Liver (tissue), 9 donors: Measurements from ENCODE around the gene PARVB. TPM values are rescaled to one million over a fixed set of nuclear protein-coding genes. Genes with fewer than 3 reads are reported as not detected.

Experiments
- DNase-seq: peaks from one replicate; pipeline ENCODE4 v3.0.0-alpha.2; 2017; ENCODE audit warnings: low spot score
- H3K27ac ChIP-seq, 2 donors: one replicate each; pipeline ENCODE4 v1.7.0; 2013; ENCODE audit warnings: inconsistent platforms in 2 of 2, low read length in 2 of 2, control low read depth in 1 of 2, low read depth in 1 of 2, mild to moderate bottlenecking in 1 of 2
- H3K27me3 ChIP-seq, 4 donors: one replicate each; pipeline versions ENCODE4 v1.6.1 to v1.7.0; 2013; ENCODE audit warnings: low read length in 3 of 4, inconsistent platforms in 1 of 4, mild to moderate bottlenecking in 1 of 4, moderate library complexity in 1 of 4; ENCODE audit not compliant: control insufficient read depth in 4 of 4, insufficient read depth in 4 of 4
- H3K36me3 ChIP-seq, 4 donors: one replicate each; pipeline versions ENCODE4 v1.6.1 to v1.7.0; 2013; ENCODE audit warnings: low read length in 3 of 4, mild to moderate bottlenecking in 3 of 4, low read depth in 1 of 4, moderate library complexity in 1 of 4; ENCODE audit not compliant: control insufficient read depth in 4 of 4, insufficient read depth in 3 of 4
- H3K4me1 ChIP-seq, 4 donors: one replicate each; pipeline versions ENCODE4 v1.6.1 to v1.7.0; 2013; ENCODE audit warnings: low read length in 3 of 4, mild to moderate bottlenecking in 3 of 4, moderate library complexity in 1 of 4; ENCODE audit not compliant: control insufficient read depth in 4 of 4, insufficient read depth in 4 of 4
- H3K4me3 ChIP-seq, 3 donors: one replicate each; pipeline versions ENCODE4 v1.6.1 to v1.7.0; 2013; ENCODE audit warnings: low read length in 3 of 3, control low read depth in 1 of 3, low read depth in 1 of 3, mild to moderate bottlenecking in 1 of 3
- H3K9ac ChIP-seq, 2 donors: one replicate each; pipeline ENCODE4 v1.7.0; 2013; ENCODE audit warnings: low read length in 2 of 2, mild to moderate bottlenecking in 2 of 2, moderate library complexity in 2 of 2, control low read depth in 1 of 2, low read depth in 1 of 2
- H3K9me3 ChIP-seq, 4 donors: one replicate each; pipeline versions ENCODE4 v1.6.1 to v1.7.0; 2013; ENCODE audit warnings: low read length in 3 of 4; ENCODE audit not compliant: control insufficient read depth in 4 of 4
- ATF3 ChIP-seq: IDR thresholded peaks from 2 replicates; pipeline ENCODE4 v1.6.1; 2016; ENCODE audit warnings: antibody characterized with exemption
- EGR1 ChIP-seq, 2 donors: IDR thresholded peaks; 2 replicates each; pipeline ENCODE4 v1.6.1; 2016 to 2018; ENCODE audit warnings: antibody characterized with exemption in 2 of 2, low read depth in 2 of 2
- FOXA1 ChIP-seq: IDR thresholded peaks from 2 replicates; pipeline ENCODE4 v1.6.1; 2016; ENCODE audit warnings: antibody characterized with exemption
- FOXA2 ChIP-seq: IDR thresholded peaks from 2 replicates; pipeline ENCODE4 v1.6.1; 2016; ENCODE audit warnings: antibody characterized with exemption
- GABPA ChIP-seq, 2 donors: IDR thresholded peaks in 1 of 2; conservative IDR thresholded peaks in 1 of 2; 2 replicates each; pipeline ENCODE4 v1.6.1; 2016; ENCODE audit warnings: antibody characterized with exemption in 2 of 2, mild to moderate bottlenecking in 1 of 2, moderate library complexity in 1 of 2
- HNF4A ChIP-seq, 2 donors: conservative IDR thresholded peaks; 2 replicates each; pipeline ENCODE4 v1.6.1; 2016; ENCODE audit warnings: antibody characterized with exemption in 2 of 2, mild to moderate bottlenecking in 2 of 2
- HNF4G ChIP-seq: IDR thresholded peaks from 2 replicates; pipeline ENCODE4 v1.6.1; 2016; ENCODE audit warnings: antibody characterized with exemption
- JUND ChIP-seq, 2 donors: IDR thresholded peaks; 2 replicates each; pipeline ENCODE4 v1.6.1; 2016; ENCODE audit warnings: antibody characterized with exemption in 2 of 2
- NR2F2 ChIP-seq: IDR thresholded peaks from 2 replicates; pipeline ENCODE4 v1.6.1; 2016; ENCODE audit warnings: antibody characterized with exemption
- RAD21 ChIP-seq, 2 donors: IDR thresholded peaks; 2 replicates each; pipeline ENCODE4 v1.6.1; 2016; ENCODE audit warnings: antibody characterized with exemption in 2 of 2, mild to moderate bottlenecking in 2 of 2
- RXRA ChIP-seq, 2 donors: IDR thresholded peaks; 2 replicates each; pipeline ENCODE4 v1.6.1; 2017 to 2018; ENCODE audit warnings: antibody characterized with exemption in 2 of 2, mild to moderate bottlenecking in 1 of 2
- SP1 ChIP-seq: IDR thresholded peaks from 2 replicates; pipeline ENCODE4 v1.6.1; 2018; ENCODE audit warnings: antibody characterized with exemption, mild to moderate bottlenecking
- TAF1 ChIP-seq: conservative IDR thresholded peaks from 2 replicates; pipeline ENCODE4 v1.6.1; 2016; ENCODE audit warnings: antibody characterized with exemption, mild to moderate bottlenecking
- YY1 ChIP-seq: IDR thresholded peaks from 2 replicates; pipeline ENCODE4 v1.6.1; 2016; ENCODE audit warnings: antibody characterized with exemption, mild to moderate bottlenecking
- ZBTB33 ChIP-seq: IDR thresholded peaks from 2 replicates; pipeline ENCODE4 v1.6.1; 2016; ENCODE audit warnings: antibody characterized with exemption
- WGBS: extraction: QIAGEN DNeasy Blood & Tissue Kit; methylation state at CpG from one replicate; pipeline ENCODE4 v1.1.7; 2013; 5-methylcytosine and 5-hydroxymethylcytosine counted together
- polyA plus RNA-seq, 2 donors: library from polyadenylated mRNA; stranded (reverse) in 1 of 2; unstranded in 1 of 2; fragments of 200-250 nt in 1 of 2; fragments of >200 nt in 1 of 2; fragmentation: Nextera tagmentation in 1 of 2; extraction: Ambion mirVana in 1 of 2; gene quantifications; one replicate each; pipeline versions ENCODE4 v1.2.1 to v1.2.3, GENCODE V29; 2013 to 2015
- total RNA-seq, 2 donors: library from RNA; depleted of rRNA; stranded (reverse); fragments of >200 nt; gene quantifications; one replicate each; pipeline ENCODE4 v1.2.3, GENCODE V29; 2014
- TF ChIP-seq, protein P1 (sequence below): IDR thresholded peaks from 2 replicates; pipeline ENCODE4 v1.6.1; 2016; ENCODE audit warnings: antibody characterized with exemption, mild to moderate bottlenecking
- TF ChIP-seq, protein P2 (sequence below): IDR thresholded peaks from 2 replicates; pipeline ENCODE4 v1.6.1; 2016; ENCODE audit warnings: antibody characterized with exemption
- TF ChIP-seq, protein P3 (sequence below): fragments of 150-350 bp; IDR thresholded peaks from 2 replicates; pipeline ENCODE4 v1.5.1; 2017; ENCODE audit warnings: improper control_type of control experiment, low read depth, low read length; ENCODE audit not compliant: missing input control
- donor health status: healthy.
- donor health status: healthy.
- donor health status: healthy.
- donor health status: healthy.
- donor health status: healthy.

PARVB gene
- total and polyA plus RNA-seq, 4 donors = 3.2 to 55.5 (median 17.7) TPM

DNA sequence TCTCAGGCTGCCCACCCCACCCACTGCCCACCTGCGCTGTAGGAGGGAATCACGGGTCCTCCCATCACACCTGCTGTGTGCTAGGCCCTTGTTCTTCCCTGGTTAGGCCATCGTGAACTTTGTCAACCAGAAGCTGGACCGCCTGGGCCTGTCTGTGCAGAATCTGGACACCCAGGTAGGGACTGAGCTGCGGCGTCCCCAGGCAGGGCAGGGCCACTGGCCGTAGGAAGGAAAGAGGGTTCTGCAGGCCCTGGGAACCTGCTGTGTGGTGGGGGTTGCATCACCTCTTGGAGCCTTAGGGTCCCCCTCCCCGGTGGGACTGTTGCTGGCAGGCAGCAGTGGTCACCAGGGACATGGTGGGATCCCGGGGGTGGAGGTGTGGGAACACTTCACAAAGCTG lies 172.1 kb downstream of the PARVB start:
- H3K9me3 ChIP-seq = no peaks in the 10 kb centered on the region
- H3K27me3 ChIP-seq = no peaks in the 10 kb centered on the region
- no peak for TF ChIP-seq FOXA1
- no peak for TF ChIP-seq SP1
- TF ChIP-seq ATF3 = no peak
- TF ChIP-seq FOXA2 = no peak
- TF ChIP-seq RAD21 (IDR thresholded peaks at IDR 0.05) = no peak
- TF ChIP-seq NR2F2 = no peak
- no peak for TF ChIP-seq EGR1 (IDR thresholded peaks at IDR 0.05; ENCODE audit: low read depth in 2 of 2)
- no peak for TF ChIP-seq TAF1
- no peak for TF ChIP-seq RXRA (IDR thresholded peaks at IDR 0.05)
- no peak for TF ChIP-seq HNF4G
- TF ChIP-seq, protein P1, sequence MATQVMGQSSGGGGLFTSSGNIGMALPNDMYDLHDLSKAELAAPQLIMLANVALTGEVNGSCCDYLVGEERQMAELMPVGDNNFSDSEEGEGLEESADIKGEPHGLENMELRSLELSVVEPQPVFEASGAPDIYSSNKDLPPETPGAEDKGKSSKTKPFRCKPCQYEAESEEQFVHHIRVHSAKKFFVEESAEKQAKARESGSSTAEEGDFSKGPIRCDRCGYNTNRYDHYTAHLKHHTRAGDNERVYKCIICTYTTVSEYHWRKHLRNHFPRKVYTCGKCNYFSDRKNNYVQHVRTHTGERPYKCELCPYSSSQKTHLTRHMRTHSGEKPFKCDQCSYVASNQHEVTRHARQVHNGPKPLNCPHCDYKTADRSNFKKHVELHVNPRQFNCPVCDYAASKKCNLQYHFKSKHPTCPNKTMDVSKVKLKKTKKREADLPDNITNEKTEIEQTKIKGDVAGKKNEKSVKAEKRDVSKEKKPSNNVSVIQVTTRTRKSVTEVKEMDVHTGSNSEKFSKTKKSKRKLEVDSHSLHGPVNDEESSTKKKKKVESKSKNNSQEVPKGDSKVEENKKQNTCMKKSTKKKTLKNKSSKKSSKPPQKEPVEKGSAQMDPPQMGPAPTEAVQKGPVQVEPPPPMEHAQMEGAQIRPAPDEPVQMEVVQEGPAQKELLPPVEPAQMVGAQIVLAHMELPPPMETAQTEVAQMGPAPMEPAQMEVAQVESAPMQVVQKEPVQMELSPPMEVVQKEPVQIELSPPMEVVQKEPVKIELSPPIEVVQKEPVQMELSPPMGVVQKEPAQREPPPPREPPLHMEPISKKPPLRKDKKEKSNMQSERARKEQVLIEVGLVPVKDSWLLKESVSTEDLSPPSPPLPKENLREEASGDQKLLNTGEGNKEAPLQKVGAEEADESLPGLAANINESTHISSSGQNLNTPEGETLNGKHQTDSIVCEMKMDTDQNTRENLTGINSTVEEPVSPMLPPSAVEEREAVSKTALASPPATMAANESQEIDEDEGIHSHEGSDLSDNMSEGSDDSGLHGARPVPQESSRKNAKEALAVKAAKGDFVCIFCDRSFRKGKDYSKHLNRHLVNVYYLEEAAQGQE = no peak
- TF ChIP-seq YY1 = no peak
- TF ChIP-seq GABPA (IDR thresholded peaks at IDR 0.05 in 1 of 2, conservative IDR thresholded peaks at IDR 0.05 in 1 of 2) = no peak
- peaks cover 0 to 2% (median 0%) of the 10 kb centered on the region in 4 donors for H3K36me3 ChIP-seq
- H3K4me3 ChIP-seq = no peak overlapping the region
- WGBS = 54% methylated on average over 9 of the region's 9 CpGs
- DNase-seq = no peak
- no peaks in the 10 kb centered on the region for H3K4me1 ChIP-seq
- H3K27ac ChIP-seq = no peak overlapping the region
- H3K9ac ChIP-seq = no peak overlapping the region

DNA sequence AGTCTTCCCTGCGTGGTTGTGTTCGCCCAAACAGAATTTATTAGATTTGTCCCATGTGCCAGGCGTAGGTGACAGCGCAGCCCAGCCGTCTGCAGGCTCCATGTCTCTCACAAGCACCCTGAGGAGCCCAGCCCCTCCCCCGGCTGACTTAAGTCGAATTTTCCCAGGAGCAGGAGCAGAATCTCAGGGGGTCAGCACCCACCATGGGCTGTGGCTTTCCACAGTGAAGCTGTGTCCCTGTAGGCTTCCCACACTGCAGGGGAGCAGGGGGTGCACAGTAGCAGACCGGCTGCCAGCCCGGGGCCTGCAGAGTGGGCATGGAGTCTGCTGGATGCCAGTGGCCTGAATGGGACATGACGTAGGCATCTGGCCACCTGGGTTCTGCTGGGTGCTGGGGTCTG lies 172.6 kb downstream of the PARVB start:
- H3K27me3 ChIP-seq = no peaks in the 10 kb centered on the region
- H3K9me3 ChIP-seq = no peaks in the 10 kb centered on the region
- DNase-seq = no peak
- H3K27ac ChIP-seq = no peak overlapping the region
- 76% methylated on average over 10 of the region's 10 CpGs for WGBS
- no peak overlapping the region for H3K9ac ChIP-seq
- no peaks in the 10 kb centered on the region for H3K4me1 ChIP-seq
- H3K36me3 ChIP-seq = peaks cover 0 to 2% (median 0%) of the 10 kb centered on the region in 4 donors
- TF ChIP-seq HNF4A (conservative IDR thresholded peaks at IDR 0.05) (no peak), FOXA2 (no peak), FOXA1 (no peak), EGR1 (IDR thresholded peaks at IDR 0.05; ENCODE audit: low read depth in 2 of 2) (no peak), ZBTB33 (no peak), NR2F2 (no peak), ATF3 (no peak), JUND (IDR thresholded peaks at IDR 0.05) (no peak), SP1 (no peak), TAF1 (no peak), YY1 (no peak)
- TF ChIP-seq, protein P2, sequence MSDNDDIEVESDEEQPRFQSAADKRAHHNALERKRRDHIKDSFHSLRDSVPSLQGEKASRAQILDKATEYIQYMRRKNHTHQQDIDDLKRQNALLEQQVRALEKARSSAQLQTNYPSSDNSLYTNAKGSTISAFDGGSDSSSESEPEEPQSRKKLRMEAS = no peak
- TF ChIP-seq, protein P3, sequence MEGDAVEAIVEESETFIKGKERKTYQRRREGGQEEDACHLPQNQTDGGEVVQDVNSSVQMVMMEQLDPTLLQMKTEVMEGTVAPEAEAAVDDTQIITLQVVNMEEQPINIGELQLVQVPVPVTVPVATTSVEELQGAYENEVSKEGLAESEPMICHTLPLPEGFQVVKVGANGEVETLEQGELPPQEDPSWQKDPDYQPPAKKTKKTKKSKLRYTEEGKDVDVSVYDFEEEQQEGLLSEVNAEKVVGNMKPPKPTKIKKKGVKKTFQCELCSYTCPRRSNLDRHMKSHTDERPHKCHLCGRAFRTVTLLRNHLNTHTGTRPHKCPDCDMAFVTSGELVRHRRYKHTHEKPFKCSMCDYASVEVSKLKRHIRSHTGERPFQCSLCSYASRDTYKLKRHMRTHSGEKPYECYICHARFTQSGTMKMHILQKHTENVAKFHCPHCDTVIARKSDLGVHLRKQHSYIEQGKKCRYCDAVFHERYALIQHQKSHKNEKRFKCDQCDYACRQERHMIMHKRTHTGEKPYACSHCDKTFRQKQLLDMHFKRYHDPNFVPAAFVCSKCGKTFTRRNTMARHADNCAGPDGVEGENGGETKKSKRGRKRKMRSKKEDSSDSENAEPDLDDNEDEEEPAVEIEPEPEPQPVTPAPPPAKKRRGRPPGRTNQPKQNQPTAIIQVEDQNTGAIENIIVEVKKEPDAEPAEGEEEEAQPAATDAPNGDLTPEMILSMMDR = no peak
- no peak overlapping the region for H3K4me3 ChIP-seq
